ENCODE results near the gene CD34. TPM values are rescaled to one million over a fixed set of nuclear protein-coding genes. Genes with fewer than 3 reads are reported as not detected.

CD34 gene, protein sequence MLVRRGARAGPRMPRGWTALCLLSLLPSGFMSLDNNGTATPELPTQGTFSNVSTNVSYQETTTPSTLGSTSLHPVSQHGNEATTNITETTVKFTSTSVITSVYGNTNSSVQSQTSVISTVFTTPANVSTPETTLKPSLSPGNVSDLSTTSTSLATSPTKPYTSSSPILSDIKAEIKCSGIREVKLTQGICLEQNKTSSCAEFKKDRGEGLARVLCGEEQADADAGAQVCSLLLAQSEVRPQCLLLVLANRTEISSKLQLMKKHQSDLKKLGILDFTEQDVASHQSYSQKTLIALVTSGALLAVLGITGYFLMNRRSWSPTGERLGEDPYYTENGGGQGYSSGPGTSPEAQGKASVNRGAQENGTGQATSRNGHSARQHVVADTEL
- under 1 TPM; 0.05 to 0.09 TPM for total RNA-seq

GRCh38 chr1:207910591-207911354 lies at the start of gene CD34:
Gene CD34, minus strand, starts transcription at chr1:207911125. Its CDS starts 45 bp downstream, at chr1:207911080.
- DNase-seq (peak; percentile 41 to 42), ATAC-seq (replicated peaks in 1 of 2) (peak; percentile 79 to 80)
- Mint-ChIP-seq H3K4me3 (peak within 1 kb of the TSS; percentile 75 to 80), H3K27ac (no peak within 1 kb of the TSS), H3K36me3 (ENCODE audit: insufficient read depth in 2 of 2) (no peaks in the 10 kb centered on the region), H3K27me3 (ENCODE audit: low read depth) (peaks cover 56% of the 10 kb centered on the region), H3K4me1 (ENCODE audit: low read depth) (peaks cover 17% of the 10 kb centered on the region), H3K9me3 (no peaks in the 10 kb centered on the region)

DNA sequence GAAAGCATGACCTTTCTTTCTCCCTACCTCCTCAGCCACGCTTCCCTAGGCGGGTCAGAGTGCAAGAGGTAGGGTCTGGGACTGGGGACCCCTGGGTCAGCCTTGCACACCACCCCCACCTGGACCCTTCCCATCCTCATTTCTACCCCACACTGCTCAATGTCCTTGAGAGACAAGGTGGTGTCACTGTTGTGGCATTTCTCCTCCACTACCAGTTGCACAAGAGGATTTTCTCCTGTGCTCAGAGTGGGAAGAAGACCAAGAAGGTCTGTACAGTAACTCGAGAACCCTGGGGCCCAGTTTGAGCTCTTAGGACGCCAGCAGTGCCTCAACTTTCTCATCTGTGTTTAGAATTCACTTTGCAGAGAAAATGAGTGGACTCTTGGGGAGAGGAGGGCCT lies 49.4 kb upstream of the CD34 start:
- DNase-seq (no peak), ATAC-seq (replicated peaks in 1 of 2) (no peak)
- peak overlapping the region; percentile 28 to 62 for H3K4me3 Mint-ChIP-seq
- H3K9me3 Mint-ChIP-seq, result no peaks in the 10 kb centered on the region
- peaks cover 9% of the 10 kb centered on the region for H3K4me1 Mint-ChIP-seq (ENCODE audit: low read depth)
- no peak overlapping the region for H3K27ac Mint-ChIP-seq
- H3K27me3 Mint-ChIP-seq (ENCODE audit: low read depth), result peaks cover 67% of the 10 kb centered on the region
- H3K36me3 Mint-ChIP-seq (ENCODE audit: insufficient read depth in 2 of 2), result no peaks in the 10 kb centered on the region

DNA sequence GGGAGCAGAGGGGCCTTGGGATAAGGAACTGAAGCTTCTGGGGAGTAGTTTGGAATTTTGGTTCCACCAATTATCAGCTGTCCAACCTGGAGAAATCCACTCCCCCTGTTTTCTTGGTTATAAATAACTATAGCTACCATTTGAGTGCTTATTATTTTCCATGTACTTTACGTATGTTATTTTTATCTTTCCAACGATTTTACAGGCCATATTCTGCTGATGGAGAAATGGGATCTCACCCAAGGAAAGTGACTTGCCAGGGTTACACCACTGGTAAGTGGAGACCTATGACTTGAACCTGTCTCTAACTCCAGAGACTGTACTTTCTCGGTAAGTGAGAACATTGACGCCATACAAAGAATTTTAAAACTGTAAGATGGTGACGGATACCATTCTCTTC lies 49.0 kb upstream of the CD34 start:
- Mint-ChIP-seq H3K36me3 (ENCODE audit: insufficient read depth in 2 of 2) (no peaks in the 10 kb centered on the region), H3K27ac (no peak overlapping the region), H3K4me1 (ENCODE audit: low read depth) (peaks cover 9% of the 10 kb centered on the region), H3K27me3 (ENCODE audit: low read depth) (peaks cover 70% of the 10 kb centered on the region), H3K4me3 (peak overlapping the region; percentile 62 to 81), H3K9me3 (no peaks in the 10 kb centered on the region)
- DNase-seq (no peak), ATAC-seq (replicated peaks in 1 of 2) (no peak)

- ATAC-seq (replicated peaks in 1 of 2), result peak; percentile 50 to 65
- H3K27ac Mint-ChIP-seq, result no peak overlapping the region
- DNase-seq, result peak; percentile 33 to 41
- peaks cover 70% of the 10 kb centered on the region for H3K27me3 Mint-ChIP-seq (ENCODE audit: low read depth)
- H3K36me3 Mint-ChIP-seq (ENCODE audit: insufficient read depth in 2 of 2), result no peaks in the 10 kb centered on the region
- H3K4me1 Mint-ChIP-seq (ENCODE audit: low read depth), result peaks cover 9% of the 10 kb centered on the region
- H3K4me3 Mint-ChIP-seq, result peak overlapping the region; percentile 73 to 81
- no peaks in the 10 kb centered on the region for H3K9me3 Mint-ChIP-seq
Observed at GRCh38 chr1:207959141-207959825, 48.4 kb upstream of the CD34 start.

GRCh38 chr1:207958376-207959139 lies 47.6 kb upstream of the CD34 start:
- no peak for ATAC-seq (replicated peaks in 1 of 2)
- H3K4me3 Mint-ChIP-seq, result peak overlapping the region; percentile 73 to 78
- H3K27me3 Mint-ChIP-seq (ENCODE audit: low read depth), result peaks cover 71% of the 10 kb centered on the region

GRCh38 chr1:207956986-207957385 lies 46.1 kb upstream of the CD34 start:
- Mint-ChIP-seq H3K36me3 (ENCODE audit: insufficient read depth in 2 of 2) (no peaks in the 10 kb centered on the region), H3K4me3 (no peak overlapping the region), H3K9me3 (no peaks in the 10 kb centered on the region), H3K4me1 (ENCODE audit: low read depth) (no peaks in the 10 kb centered on the region), H3K27me3 (ENCODE audit: low read depth) (peaks cover 62% of the 10 kb centered on the region), H3K27ac (no peak overlapping the region)
- no peak for ATAC-seq (replicated peaks in 1 of 2)
- no peak for DNase-seq

More at GRCh38 chr1:207958376-207959139, 47.6 kb upstream of the CD34 start:
- Mint-ChIP-seq H3K27ac (no peak overlapping the region), H3K36me3 (ENCODE audit: insufficient read depth in 2 of 2) (no peaks in the 10 kb centered on the region), H3K9me3 (no peaks in the 10 kb centered on the region), H3K4me1 (ENCODE audit: low read depth) (peaks cover 9% of the 10 kb centered on the region)
- DNase-seq, result no peak

GRCh38 chr1:207954104-207954503 lies 43.2 kb upstream of the CD34 start:
- H3K27ac Mint-ChIP-seq, result no peak overlapping the region
- peaks cover 39% of the 10 kb centered on the region for H3K27me3 Mint-ChIP-seq (ENCODE audit: low read depth)
- H3K36me3 Mint-ChIP-seq (ENCODE audit: insufficient read depth in 2 of 2), result no peaks in the 10 kb centered on the region
- ATAC-seq (replicated peaks in 1 of 2), result no peak
- H3K9me3 Mint-ChIP-seq, result no peaks in the 10 kb centered on the region
- no peaks in the 10 kb centered on the region for H3K4me1 Mint-ChIP-seq (ENCODE audit: low read depth)
- DNase-seq, result no peak
- no peak overlapping the region for H3K4me3 Mint-ChIP-seq

DNA sequence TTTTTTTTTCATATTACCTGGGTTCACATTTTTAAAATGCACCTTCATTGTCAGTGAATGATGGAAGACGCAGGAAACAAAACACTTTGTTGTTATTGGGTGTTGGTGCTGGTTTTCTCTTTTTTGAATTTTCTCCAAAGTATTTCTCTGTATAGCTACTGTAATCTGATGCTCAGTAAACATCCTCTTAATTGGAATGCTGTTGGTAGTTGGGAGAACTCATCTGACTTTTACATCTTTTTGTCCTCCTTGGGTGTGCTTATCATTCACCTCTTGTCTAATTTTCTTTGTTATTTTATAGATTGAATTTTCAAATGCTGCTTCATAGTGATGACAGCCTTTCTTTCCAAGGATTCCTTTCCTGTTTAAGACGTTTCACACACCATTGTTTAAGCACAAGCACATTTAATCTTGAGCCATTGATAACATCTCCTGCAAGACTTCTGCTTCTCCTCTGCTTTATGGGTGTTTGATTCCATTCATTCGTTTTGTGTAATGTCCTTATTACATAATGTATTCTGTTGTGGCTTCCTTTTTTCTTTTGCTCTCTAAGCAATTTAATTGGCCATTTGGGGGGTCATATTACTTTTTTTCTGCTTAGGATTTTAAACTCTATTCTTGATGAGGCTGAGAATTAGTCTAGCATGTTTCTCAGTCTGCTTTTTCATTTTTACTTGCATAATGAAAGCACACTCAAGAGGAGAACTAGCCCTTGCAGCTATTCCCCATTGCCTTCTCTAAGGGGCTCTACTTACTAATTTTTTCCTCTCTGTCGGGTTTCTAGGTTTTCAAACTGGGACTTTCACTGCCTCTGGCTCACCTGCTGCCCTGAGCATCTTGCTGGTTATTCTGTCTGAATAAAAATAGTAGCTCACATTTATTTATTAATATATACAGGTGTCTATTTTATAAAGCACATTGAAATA lies 42.0 kb upstream of the CD34 start:
- no peaks in the 10 kb centered on the region for H3K36me3 Mint-ChIP-seq (ENCODE audit: insufficient read depth in 2 of 2)
- no peaks in the 10 kb centered on the region for H3K9me3 Mint-ChIP-seq
- ATAC-seq (replicated peaks in 1 of 2) (no peak), DNase-seq (no peak)
- H3K27ac Mint-ChIP-seq, result no peak overlapping the region
- H3K27me3 Mint-ChIP-seq (ENCODE audit: low read depth), result peaks cover 28% of the 10 kb centered on the region
- no peak overlapping the region for H3K4me3 Mint-ChIP-seq
- no peaks in the 10 kb centered on the region for H3K4me1 Mint-ChIP-seq (ENCODE audit: low read depth)

DNA sequence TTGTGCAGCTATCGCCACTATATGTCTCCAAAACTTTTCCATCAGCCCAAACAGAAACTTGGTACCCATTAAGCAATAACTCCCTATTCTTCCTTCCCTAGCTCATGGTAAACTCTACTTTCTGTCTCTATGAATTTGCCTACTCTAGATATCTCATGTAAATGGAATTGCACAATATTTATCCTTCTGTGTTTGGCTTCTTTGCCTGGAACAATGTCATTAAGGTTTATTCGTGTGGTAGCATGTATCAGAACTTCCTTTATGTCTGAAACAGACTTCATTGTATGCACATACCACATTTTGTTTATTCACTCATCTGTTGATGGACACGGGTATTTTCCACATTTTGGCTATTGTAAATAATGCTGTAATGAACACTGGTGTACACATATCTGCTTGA lies 40.7 kb upstream of the CD34 start:
- DNase-seq (no peak), ATAC-seq (replicated peaks in 1 of 2) (no peak)
- Mint-ChIP-seq H3K4me3 (no peak overlapping the region), H3K27ac (no peak overlapping the region), H3K9me3 (no peaks in the 10 kb centered on the region), H3K4me1 (ENCODE audit: low read depth) (no peaks in the 10 kb centered on the region), H3K36me3 (ENCODE audit: insufficient read depth in 2 of 2) (no peaks in the 10 kb centered on the region), H3K27me3 (ENCODE audit: low read depth) (peaks cover 16% of the 10 kb centered on the region)

DNA sequence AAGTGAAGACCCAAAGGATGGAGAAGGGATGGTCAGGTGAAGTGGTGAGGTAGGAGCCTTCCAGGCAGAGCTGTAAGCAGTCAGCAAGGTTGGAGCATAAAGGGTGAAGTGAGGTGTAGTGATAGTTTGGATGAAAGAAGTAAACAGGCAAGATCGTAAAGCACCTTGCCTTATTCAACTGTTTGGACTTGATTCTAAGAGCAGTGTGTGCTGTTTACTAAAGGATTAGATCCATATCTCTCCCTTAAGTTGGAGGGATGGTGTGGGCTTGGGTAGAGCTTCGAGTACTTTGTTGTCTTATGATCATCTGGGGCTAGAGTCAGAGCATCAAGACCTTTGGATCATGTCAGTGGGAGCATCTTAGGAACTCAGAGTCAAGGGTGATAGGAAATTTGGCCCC lies 39.8 kb upstream of the CD34 start:
- ATAC-seq (replicated peaks in 1 of 2), result no peak

GRCh38 chr1:207949571-207950195 lies 38.8 kb upstream of the CD34 start:
- no peaks in the 10 kb centered on the region for H3K4me1 Mint-ChIP-seq (ENCODE audit: low read depth)
- no peak overlapping the region for H3K27ac Mint-ChIP-seq
- H3K9me3 Mint-ChIP-seq, result no peaks in the 10 kb centered on the region
- ATAC-seq (replicated peaks in 1 of 2) (no peak), DNase-seq (no peak)
- no peak overlapping the region for H3K4me3 Mint-ChIP-seq
- H3K36me3 Mint-ChIP-seq (ENCODE audit: insufficient read depth in 2 of 2), result no peaks in the 10 kb centered on the region
- peaks cover 5% of the 10 kb centered on the region for H3K27me3 Mint-ChIP-seq (ENCODE audit: low read depth)

More for the DNA sequence above, 39.8 kb upstream of the CD34 start:
- peaks cover 14% of the 10 kb centered on the region for H3K27me3 Mint-ChIP-seq (ENCODE audit: low read depth)
- H3K36me3 Mint-ChIP-seq (ENCODE audit: insufficient read depth in 2 of 2), result no peaks in the 10 kb centered on the region
- DNase-seq, result no peak
- no peak overlapping the region for H3K27ac Mint-ChIP-seq
- H3K4me3 Mint-ChIP-seq, result no peak overlapping the region
- H3K4me1 Mint-ChIP-seq (ENCODE audit: low read depth), result no peaks in the 10 kb centered on the region
- H3K9me3 Mint-ChIP-seq, result no peaks in the 10 kb centered on the region

All from activated T-cell treated with anti-CD3 and anti-CD28 coated beads, Interleukin-2, amount 50 U/mL, for 72 hours (primary cell).